ENCODE results near the gene RAB11FIP5. TPM values are rescaled to one million over a fixed set of nuclear protein-coding genes. Genes with fewer than 3 reads are reported as not detected.

Gene RAB11FIP5
- total RNA-seq, 1 experiment from 2014 or later, result 12.9 TPM

GRCh38 chr2:73023497-73023896 lies 89.3 kb downstream of the RAB11FIP5 start:
- BruUV-seq (replicated peaks), result no TSS peak
- POLR2A ChIA-PET (ENCODE audit: low non-redundant PET), result no interaction called here
- intact Hi-C loops (cut with micrococcal nuclease; ENCODE audit: unreplicated experiment), result no loop called here
- H3K27ac ChIP-seq (ENCODE audit: low read depth, low read length, poor library complexity, severe bottlenecking), result no peak overlapping the region
- H3K4me1 ChIP-seq (ENCODE audit: insufficient read depth, low read length, poor library complexity, severe bottlenecking), result peaks cover 4% of the 10 kb centered on the region
- TF ChIP-seq EZH2 (IDR thresholded peaks at IDR 0.05; ENCODE audit: borderline replicate concordance, low read depth, low read length, poor library complexity, severe bottlenecking), result no peak
- TF ChIP-seq, protein P1, sequence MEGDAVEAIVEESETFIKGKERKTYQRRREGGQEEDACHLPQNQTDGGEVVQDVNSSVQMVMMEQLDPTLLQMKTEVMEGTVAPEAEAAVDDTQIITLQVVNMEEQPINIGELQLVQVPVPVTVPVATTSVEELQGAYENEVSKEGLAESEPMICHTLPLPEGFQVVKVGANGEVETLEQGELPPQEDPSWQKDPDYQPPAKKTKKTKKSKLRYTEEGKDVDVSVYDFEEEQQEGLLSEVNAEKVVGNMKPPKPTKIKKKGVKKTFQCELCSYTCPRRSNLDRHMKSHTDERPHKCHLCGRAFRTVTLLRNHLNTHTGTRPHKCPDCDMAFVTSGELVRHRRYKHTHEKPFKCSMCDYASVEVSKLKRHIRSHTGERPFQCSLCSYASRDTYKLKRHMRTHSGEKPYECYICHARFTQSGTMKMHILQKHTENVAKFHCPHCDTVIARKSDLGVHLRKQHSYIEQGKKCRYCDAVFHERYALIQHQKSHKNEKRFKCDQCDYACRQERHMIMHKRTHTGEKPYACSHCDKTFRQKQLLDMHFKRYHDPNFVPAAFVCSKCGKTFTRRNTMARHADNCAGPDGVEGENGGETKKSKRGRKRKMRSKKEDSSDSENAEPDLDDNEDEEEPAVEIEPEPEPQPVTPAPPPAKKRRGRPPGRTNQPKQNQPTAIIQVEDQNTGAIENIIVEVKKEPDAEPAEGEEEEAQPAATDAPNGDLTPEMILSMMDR (conservative IDR thresholded peaks at IDR 0.05; ENCODE audit: low read depth, low read length), result no peak
- H3K36me3 ChIP-seq (ENCODE audit: insufficient read depth, low read length, poor library complexity, severe bottlenecking), result no peaks in the 10 kb centered on the region
- H3K9me3 ChIP-seq (ENCODE audit: low read depth, low read length, poor library complexity, severe bottlenecking), result no peaks in the 10 kb centered on the region
- DNase-seq (ENCODE audit: low spot score), result no peak
- H3K4me3 ChIP-seq (ENCODE audit: low read depth, low read length, poor library complexity, severe bottlenecking), result no peak overlapping the region
- H3K27me3 ChIP-seq (replicated peaks; ENCODE audit: insufficient read depth, low read depth, low read length, poor library complexity), result no peaks in the 10 kb centered on the region
- CTCF ChIA-PET, result no interaction called here

Other genes with a start within 250 kb of the RAB11FIP5 start
- gene SPR, start 225.5 kb downstream of the RAB11FIP5 start, total RNA-seq (2021), result 22.6 and 25.6 TPM in 2 replicates
- not detected in 2 replicates for gene EMX1, start 195.4 kb downstream of the RAB11FIP5 start, total RNA-seq (2021)
- 23.1 and 23.3 TPM in 2 replicates for gene SFXN5, start 41.2 kb downstream of the RAB11FIP5 start, total RNA-seq (2021)
- gene NOTO, start 89.6 kb upstream of the RAB11FIP5 start, total RNA-seq (2021), result 0.11 and 0.41 TPM in 2 replicates
- 54.5 and 57.3 TPM in 2 replicates for gene SMYD5, start 101.3 kb upstream of the RAB11FIP5 start, total RNA-seq (2021)
- 17.7 and 20.0 TPM in 2 replicates for gene PRADC1, start 120.3 kb upstream of the RAB11FIP5 start, total RNA-seq (2021)
- 627 and 648 TPM in 2 replicates for gene CCT7, start 121.4 kb upstream of the RAB11FIP5 start, total RNA-seq (2021)
- gene FBXO41, start 171.5 kb upstream of the RAB11FIP5 start, total RNA-seq (2021), result 8.6 and 11.5 TPM in 2 replicates
- 1.9 and 2.0 TPM in 2 replicates for gene EGR4, start 180.6 kb upstream of the RAB11FIP5 start, total RNA-seq (2021)